Fibroblast of lung (primary cell): ENCODE measurements around the gene EPO. TPM values are rescaled to one million over a fixed set of nuclear protein-coding genes. Genes with fewer than 3 reads are reported as not detected.
A peak's percentile ranks its signal among the peaks of the same experiment; 100 is the strongest.
"Not testable (repeated sequence)": the region's sequence is repeated elsewhere in the genome, so short reads cannot be mapped to it uniquely, and the experiment has no call there.

ENCODE experiments used
- DNase-seq, 2 donors: peaks; one replicate each; pipeline versions ENCODE4 v3.0.0 to v3.0.0-alpha.2; 2010; ENCODE audit warnings: low read depth in 2 of 2
- H2AFZ ChIP-seq: 2 replicates; pipeline ENCODE4 v1.5.1; 2012; ENCODE audit warnings: low read length, control low read depth, inconsistent platforms
- H3K27ac ChIP-seq: 2 replicates; pipeline ENCODE4 v1.5.1; 2011; ENCODE audit warnings: low read length, control low read depth; ENCODE audit not compliant: insufficient read depth
- H3K27me3 ChIP-seq: 2 replicates; pipeline ENCODE4 v1.5.1; 2011; ENCODE audit warnings: mild to moderate bottlenecking, low read length; ENCODE audit not compliant: control insufficient read depth, insufficient read depth
- H3K36me3 ChIP-seq: 2 replicates; pipeline ENCODE4 v1.5.1; 2011; ENCODE audit warnings: low read length; ENCODE audit not compliant: control insufficient read depth, insufficient read depth
- H3K4me1 ChIP-seq: 2 replicates; pipeline ENCODE4 v1.5.1; 2011; ENCODE audit warnings: low read length; ENCODE audit not compliant: control insufficient read depth, insufficient read depth; ENCODE audit errors: extremely low read depth
- H3K4me2 ChIP-seq: 2 replicates; pipeline ENCODE4 v1.5.1; 2011; ENCODE audit warnings: low read length, control low read depth; ENCODE audit not compliant: insufficient read depth; ENCODE audit errors: extremely low read depth
- H3K4me3 ChIP-seq, 4 experiments: fragments of 200-600 bp in 1 of 4; sonication (generic) in 1 of 4; replicated peaks in 1 of 4; 2 replicates each; pipeline ENCODE4 v1.5.1; 2011 to 2016; ENCODE audit warnings: low read length in 4 of 4, low read depth in 3 of 4, mild to moderate bottlenecking in 3 of 4, control low read depth in 2 of 4, inconsistent platforms in 1 of 4, mixed read lengths in 1 of 4; ENCODE audit not compliant: insufficient read depth in 1 of 4; ENCODE audit errors: control extremely low read depth in 1 of 4
- H3K79me2 ChIP-seq: 2 replicates; pipeline ENCODE4 v1.5.1; 2012; ENCODE audit warnings: mild to moderate bottlenecking, low read length, inconsistent platforms; ENCODE audit not compliant: control insufficient read depth, insufficient read depth
- H3K9ac ChIP-seq: 2 replicates; pipeline ENCODE4 v1.5.1; 2011; ENCODE audit warnings: mild to moderate bottlenecking, low read length, control low read depth; ENCODE audit not compliant: insufficient read depth
- H3K9me3 ChIP-seq: 2 replicates; pipeline ENCODE4 v1.5.1; 2012; ENCODE audit warnings: low read depth, low read length; ENCODE audit not compliant: control insufficient read depth, insufficient read depth
- H4K20me1 ChIP-seq: 2 replicates; pipeline ENCODE4 v1.5.1; 2011; ENCODE audit warnings: low read length; ENCODE audit not compliant: control insufficient read depth, insufficient read depth; ENCODE audit errors: extremely low read depth
- CTCF ChIP-seq, 2 donors: IDR thresholded peaks in 1 of 2; conservative IDR thresholded peaks in 1 of 2; 1 replicate in 1 of 2; 2 replicates in 1 of 2; pipeline ENCODE4 v1.5.1; 2011 to 2012; ENCODE audit warnings: low read length in 2 of 2, control low read depth in 1 of 2, inconsistent platforms in 1 of 2, low read depth in 1 of 2, mild to moderate bottlenecking in 1 of 2
- EZH2 ChIP-seq: IDR thresholded peaks from 2 replicates; pipeline ENCODE4 v1.5.1; 2012; ENCODE audit warnings: low read length, control low read depth, mild to moderate bottlenecking; ENCODE audit errors: missing control alignments
- polyA plus RNA-seq, 2 donors: library from polyadenylated mRNA; depleted of rRNA in 1 of 2; stranded (reverse) in 1 of 2; unstranded in 1 of 2; fragments of >200 nt; gene quantifications; 2 replicates each; pipeline ENCODE4 v1.2.1, GENCODE V29; 2011 to 2012; ENCODE audit warnings: missing spikeins in 1 of 2
- total RNA-seq: library from RNA; depleted of rRNA; stranded (reverse); fragments of >200 nt; gene quantifications from 2 replicates; pipeline ENCODE4 v1.2.1, GENCODE V29; 2014

Gene EPO
- total and polyA plus RNA-seq, 2 donors (not counting 1 experiment from before 2014, with no cell fraction given), result not detected

GRCh38 chr7:100753750-100754149, 33.5 kb downstream of the EPO start:
- Histone ChIP-seq H3K27ac (no peak overlapping the region), H3K27me3 (peaks cover 27% of the 10 kb centered on the region), H3K79me2 (no peaks in the 10 kb centered on the region), H4K20me1 (no peaks in the 10 kb centered on the region), H3K4me2 (no peak overlapping the region), H3K9me3 (no peaks in the 10 kb centered on the region), H3K4me3 (no peak overlapping the region), H3K36me3 (no peaks in the 10 kb centered on the region), H3K4me1 (no peaks in the 10 kb centered on the region), H3K9ac (no peak overlapping the region), H2AFZ (no peak overlapping the region)
- DNase-seq, result peak in 1 of 2 donors; percentile 54
- TF ChIP-seq CTCF (conservative IDR thresholded peaks at IDR 0.05 in 1 of 2, IDR thresholded peaks at IDR 0.05 in 1 of 2; ENCODE audit: low read depth in 1 of 2, low read length in 2 of 2) (no peak), EZH2 (no peak)

- Histone ChIP-seq H3K36me3 (no peaks in the 10 kb centered on the region), H3K27ac (no peak overlapping the region), H3K9me3 (no peaks in the 10 kb centered on the region), H3K4me2 (no peak overlapping the region), H2AFZ (no peak overlapping the region), H3K9ac (no peak overlapping the region), H4K20me1 (no peaks in the 10 kb centered on the region), H3K27me3 (peaks cover 5% of the 10 kb centered on the region), H3K4me3 (no peak overlapping the region), H3K79me2 (no peaks in the 10 kb centered on the region), H3K4me1 (no peaks in the 10 kb centered on the region)
- TF ChIP-seq EZH2, result no peak
- no peak for DNase-seq
Observed at GRCh38 chr7:100759357-100760171, 39.3 kb downstream of the EPO start.

DNA sequence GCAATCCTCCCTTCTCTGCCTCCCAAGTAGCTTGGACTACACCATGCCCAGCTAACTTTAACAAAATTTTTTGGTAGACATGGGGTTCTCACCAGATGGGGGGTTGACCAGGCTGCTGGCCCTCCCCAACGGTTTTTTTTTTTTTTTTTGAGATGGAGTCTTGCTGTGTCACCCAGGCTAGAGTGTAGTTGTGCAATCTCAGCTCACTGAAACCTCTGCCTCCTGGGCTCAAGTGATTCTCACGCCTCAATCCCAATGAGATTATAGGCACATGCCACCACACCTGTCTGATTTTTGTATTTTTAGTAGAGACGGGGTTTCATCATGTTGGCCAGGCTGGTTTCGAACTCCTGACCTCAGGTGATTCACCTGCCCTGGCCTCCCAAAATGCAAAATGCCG, 42.6 kb downstream of the EPO start:
- not testable (repeated sequence) for H3K36me3 ChIP-seq, H3K79me2 ChIP-seq, H3K9ac ChIP-seq, H3K9me3 ChIP-seq, H3K27ac ChIP-seq, H3K4me2 ChIP-seq, H3K4me1 ChIP-seq, DNase-seq, H3K4me3 ChIP-seq, H3K27me3 ChIP-seq, H4K20me1 ChIP-seq, H2AFZ ChIP-seq

DNA sequence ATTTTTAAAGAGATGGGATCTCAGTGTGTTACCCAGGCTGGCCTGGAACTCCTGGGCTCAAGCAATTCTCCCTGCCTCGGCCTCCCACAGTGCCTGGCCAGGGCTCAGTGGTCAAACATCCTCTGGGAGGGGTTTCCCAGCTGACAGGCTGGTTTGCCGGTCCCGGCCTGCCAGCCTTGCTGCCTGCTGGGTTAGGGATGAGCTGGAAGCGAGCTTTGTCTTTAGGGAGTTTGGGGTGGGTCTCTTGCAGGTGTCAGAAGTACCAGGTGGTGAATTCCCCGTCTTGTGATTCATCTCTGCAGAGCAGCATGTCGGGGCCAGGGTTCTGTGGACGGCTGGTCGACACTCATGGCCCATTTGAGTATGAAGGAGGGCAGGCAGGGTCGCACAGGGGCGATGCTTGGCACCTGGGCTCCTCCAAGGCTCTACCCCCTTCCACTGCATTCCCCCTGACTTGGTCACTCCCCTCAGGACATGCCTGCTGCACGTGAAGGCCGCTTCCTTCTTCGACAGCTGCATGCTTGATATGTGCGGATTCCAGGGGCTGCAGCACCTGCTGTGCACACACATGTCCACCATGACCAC, 43.4 kb downstream of the EPO start:
- Histone ChIP-seq H3K27me3 (peaks cover 3% of the 10 kb centered on the region), H4K20me1 (no peaks in the 10 kb centered on the region), H3K36me3 (no peaks in the 10 kb centered on the region), H3K4me2 (no peak overlapping the region), H3K9ac (no peak overlapping the region), H2AFZ (no peak overlapping the region), H3K79me2 (no peaks in the 10 kb centered on the region), H3K27ac (no peak overlapping the region), H3K4me1 (no peaks in the 10 kb centered on the region), H3K4me3 (no peak overlapping the region), H3K9me3 (no peaks in the 10 kb centered on the region)
- no peak for DNase-seq
- TF ChIP-seq CTCF (conservative IDR thresholded peaks at IDR 0.05 in 1 of 2, IDR thresholded peaks at IDR 0.05 in 1 of 2; ENCODE audit: low read depth in 1 of 2, low read length in 2 of 2) (no peak), EZH2 (no peak)
